Lower leg skin (tissue), 4 donors: ENCODE measurements around the gene METTL8. TPM values are rescaled to one million over a fixed set of nuclear protein-coding genes. Genes with fewer than 3 reads are reported as not detected.
"Not testable (repeated sequence)": the region's sequence is repeated elsewhere in the genome, so short reads cannot be mapped to it uniquely, and the experiment has no call there.

Experiments
- DNase-seq, 2 donors: peaks; one replicate each; pipeline ENCODE4 v3.0.0-alpha.2; 2019; ENCODE audit warnings: low spot score in 2 of 2
- H3K4me3 ChIP-seq: fragments of 200-600 bp; sonication (generic); 2 replicates; pipeline ENCODE4 v1.5.1; 2017; ENCODE audit warnings: mild to moderate bottlenecking, low read depth; ENCODE audit not compliant: poor library complexity, severe bottlenecking
- POLR2A ChIP-seq, 2 donors: fragments of 450-650 bp; IDR thresholded peaks; one replicate each; pipeline ENCODE4 v1.6.1; 2016 to 2017; ENCODE audit warnings: antibody characterized with exemption in 2 of 2, mild to moderate bottlenecking in 1 of 2, moderate library complexity in 1 of 2
- WGBS, 2 donors: methylation state at CpG; one replicate each; pipeline ENCODE4 v1.1.5; 2018; 5-methylcytosine and 5-hydroxymethylcytosine counted together
- intact Hi-C: fragments of 100-400 bp; cut with DNase I; formaldehyde crosslinking; loops from one replicate; pipeline ENCODE4 v1.15.0; 2023; ENCODE audit warnings: low total_unique reads
- total RNA-seq, 4 donors: library from RNA; depleted of rRNA; stranded (reverse); fragments of >200 nt; gene quantifications; one replicate each; pipeline ENCODE4 v1.1.0, GENCODE V29; 2016
- TF ChIP-seq, protein P1 (sequence below), 3 donors: fragments of 450-650 bp; IDR thresholded peaks; one replicate each; pipeline ENCODE4 v1.5.1; 2016; ENCODE audit warnings: antibody characterized with exemption in 3 of 3, mild to moderate bottlenecking in 3 of 3, moderate library complexity in 2 of 3

The METTL8 gene
- total RNA-seq, 4 donors from 2014 or later = 22.5 to 34.9 (median 25.9) TPM

DNA sequence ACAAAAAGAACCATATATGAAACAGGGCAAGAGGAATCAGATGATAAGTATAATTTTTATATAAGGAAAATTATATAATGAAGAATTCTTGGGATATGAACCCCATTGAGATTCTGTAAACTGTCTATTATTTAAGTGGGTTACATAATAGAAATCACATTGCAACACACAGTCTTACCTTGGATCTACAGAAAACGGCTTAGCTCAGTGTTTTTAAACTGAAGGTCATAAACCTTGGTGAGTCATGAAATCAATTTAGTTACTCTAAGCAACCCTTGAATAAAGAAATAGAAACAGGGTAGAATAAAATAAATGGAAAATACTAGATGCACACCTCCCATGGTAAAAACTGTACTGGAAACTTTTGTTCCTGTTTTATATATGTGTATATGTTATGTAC is 50.7 kb downstream of the METTL8 start:
- TF ChIP-seq POLR2A (IDR thresholded peaks at IDR 0.05) = no peak
- TF ChIP-seq, protein P1, sequence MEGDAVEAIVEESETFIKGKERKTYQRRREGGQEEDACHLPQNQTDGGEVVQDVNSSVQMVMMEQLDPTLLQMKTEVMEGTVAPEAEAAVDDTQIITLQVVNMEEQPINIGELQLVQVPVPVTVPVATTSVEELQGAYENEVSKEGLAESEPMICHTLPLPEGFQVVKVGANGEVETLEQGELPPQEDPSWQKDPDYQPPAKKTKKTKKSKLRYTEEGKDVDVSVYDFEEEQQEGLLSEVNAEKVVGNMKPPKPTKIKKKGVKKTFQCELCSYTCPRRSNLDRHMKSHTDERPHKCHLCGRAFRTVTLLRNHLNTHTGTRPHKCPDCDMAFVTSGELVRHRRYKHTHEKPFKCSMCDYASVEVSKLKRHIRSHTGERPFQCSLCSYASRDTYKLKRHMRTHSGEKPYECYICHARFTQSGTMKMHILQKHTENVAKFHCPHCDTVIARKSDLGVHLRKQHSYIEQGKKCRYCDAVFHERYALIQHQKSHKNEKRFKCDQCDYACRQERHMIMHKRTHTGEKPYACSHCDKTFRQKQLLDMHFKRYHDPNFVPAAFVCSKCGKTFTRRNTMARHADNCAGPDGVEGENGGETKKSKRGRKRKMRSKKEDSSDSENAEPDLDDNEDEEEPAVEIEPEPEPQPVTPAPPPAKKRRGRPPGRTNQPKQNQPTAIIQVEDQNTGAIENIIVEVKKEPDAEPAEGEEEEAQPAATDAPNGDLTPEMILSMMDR (IDR thresholded peaks at IDR 0.05) = no peak
- 24 to 54% methylated on average over 1 of the region's 1 CpG for WGBS, 2 donors
- intact Hi-C loops = no loop called here
- no peak overlapping the region for H3K4me3 ChIP-seq
- no peak for DNase-seq

DNA sequence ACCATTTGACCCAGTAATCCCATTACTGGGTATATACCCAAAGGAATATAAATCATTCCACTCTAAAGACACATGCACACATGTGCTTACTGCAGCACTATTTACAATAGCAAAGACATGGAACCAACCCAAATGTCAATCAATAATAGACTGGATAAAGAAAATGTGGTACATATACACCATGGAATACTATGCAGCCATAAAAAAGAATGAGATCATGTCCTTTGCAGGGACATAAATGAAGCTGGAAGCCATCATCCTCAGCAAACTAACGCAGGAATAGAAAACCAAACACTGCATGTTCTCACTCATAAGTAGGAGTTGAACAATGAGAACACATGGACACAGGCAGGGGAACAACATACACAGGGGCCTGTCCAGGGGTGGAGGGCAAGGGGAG is 51.6 kb downstream of the METTL8 start:
- H3K4me3 ChIP-seq, DNase-seq, intact Hi-C loops: not testable (repeated sequence)
- WGBS, 2 donors = 95 to 100% methylated on average over 1 of the region's 1 CpG

- DNase-seq, intact Hi-C loops, H3K4me3 ChIP-seq: not testable (repeated sequence)
These were observed 55.9 kb downstream of the METTL8 start for GRCh38 chr2:171377852-171378251.

- H3K4me3 ChIP-seq = no peak overlapping the region
- TF ChIP-seq, protein P1 (IDR thresholded peaks at IDR 0.05) = no peak
- no peak for TF ChIP-seq POLR2A (IDR thresholded peaks at IDR 0.05)
- 98% methylated on average over 2 of the region's 2 CpGs for WGBS, 2 donors
- DNase-seq = no peak
- intact Hi-C loops = no loop called here
These were observed 66.1 kb downstream of the METTL8 start for GRCh38 chr2:171367692-171368091.

GRCh38 chr2:171365778-171366177 is 68.0 kb downstream of the METTL8 start:
- TF ChIP-seq POLR2A (IDR thresholded peaks at IDR 0.05) = no peak
- TF ChIP-seq, protein P1 (IDR thresholded peaks at IDR 0.05) = no peak
- WGBS, 2 donors = 100% methylated on average over 1 of the region's 1 CpG
- intact Hi-C loops = no loop called here

GRCh38 chr2:171365232-171365631 is 68.6 kb downstream of the METTL8 start:
- no peak overlapping the region for H3K4me3 ChIP-seq
- intact Hi-C loops = no loop called here
- WGBS, 2 donors = 77 to 82% methylated on average over 7 of the region's 7 CpGs
- TF ChIP-seq POLR2A (IDR thresholded peaks at IDR 0.05) = no peak
- TF ChIP-seq, protein P1 (IDR thresholded peaks at IDR 0.05) = no peak
- no peak for DNase-seq

More at GRCh38 chr2:171365778-171366177, 68.0 kb downstream of the METTL8 start:
- H3K4me3 ChIP-seq = no peak overlapping the region
- DNase-seq = no peak

- TF ChIP-seq, protein P1 (IDR thresholded peaks at IDR 0.05) = no peak
- TF ChIP-seq POLR2A (IDR thresholded peaks at IDR 0.05) = no peak
- no peak overlapping the region for H3K4me3 ChIP-seq
- intact Hi-C loops = no loop called here
- DNase-seq = no peak
- WGBS, 2 donors = 92 to 98% methylated on average over 2 of the region's 2 CpGs
These were observed 71.4 kb downstream of the METTL8 start for GRCh38 chr2:171362396-171362795.
